Fibroblast of skin of left quadriceps (primary cell): ENCODE measurements around the gene CACNG4.

Experiments
- DNase-seq, 2 experiments: peaks; one replicate each; pipeline ENCODE4 v3.0.0-alpha.2; 2013; ENCODE audit warnings: low read depth in 2 of 2

CACNG4 gene

DNA sequence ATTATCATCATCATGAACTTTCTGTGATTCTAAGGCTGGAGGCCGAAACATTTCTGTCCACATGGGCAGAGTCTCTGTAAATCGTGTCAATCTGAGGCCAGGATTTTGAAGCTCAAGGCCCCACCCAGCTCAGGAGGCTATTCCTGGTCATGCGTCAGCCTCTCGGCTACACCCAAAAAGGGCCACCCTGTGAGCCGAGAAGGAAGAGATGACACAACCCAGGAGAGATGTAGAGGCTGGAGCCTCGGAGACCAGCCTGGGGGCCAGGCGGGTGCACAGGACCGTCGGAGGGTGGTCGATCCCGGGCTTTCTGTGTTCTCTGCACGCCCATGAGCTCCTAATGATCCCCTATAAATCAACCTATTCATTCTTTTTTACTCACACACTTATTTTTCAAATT lies 78.8 kb downstream of the CACNG4 start:
- DNase-seq: no peak

DNA sequence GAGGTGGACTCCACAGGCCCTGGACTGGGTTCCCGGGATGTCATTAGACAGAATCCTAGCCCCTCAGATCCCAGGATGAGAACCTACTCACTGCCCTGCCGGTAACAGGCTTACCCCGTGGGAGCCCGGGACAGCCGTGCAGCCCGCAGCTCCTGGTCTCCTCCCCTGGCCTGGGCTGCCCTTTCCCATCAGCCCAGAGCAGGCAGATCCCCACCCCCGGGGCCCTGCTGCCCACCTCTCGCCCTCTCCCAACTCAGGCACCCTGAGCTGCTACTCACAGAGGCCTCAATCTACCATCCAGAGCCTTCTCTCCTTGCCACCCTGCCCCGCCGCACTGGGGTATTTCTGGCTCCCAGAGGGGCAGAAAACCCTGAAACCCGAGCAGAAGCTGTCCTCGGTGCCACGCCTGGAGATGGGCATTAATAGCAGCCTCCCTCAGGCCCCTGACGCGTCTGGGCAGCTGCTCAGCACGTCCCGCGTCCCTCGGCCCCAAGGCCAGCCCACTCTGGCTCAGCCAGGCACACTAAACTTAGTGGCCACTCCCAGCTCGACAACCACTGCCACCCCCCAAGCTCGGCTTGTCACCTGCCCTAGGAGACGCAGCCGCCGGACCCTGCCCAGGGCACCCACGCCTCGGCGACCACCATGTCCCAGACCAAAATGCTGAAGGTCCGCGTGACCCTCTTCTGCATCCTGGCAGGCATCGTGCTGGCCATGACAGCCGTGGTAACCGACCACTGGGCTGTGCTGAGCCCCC lies 79.7 kb downstream of the CACNG4 start, which contains the start of gene CACNG1:
CACNG1 (plus strand) TSS at position 539 of the 757 bp plus-strand sequence; CDS start at position 646, 107 bp downstream.
- no peak for DNase-seq

DNA sequence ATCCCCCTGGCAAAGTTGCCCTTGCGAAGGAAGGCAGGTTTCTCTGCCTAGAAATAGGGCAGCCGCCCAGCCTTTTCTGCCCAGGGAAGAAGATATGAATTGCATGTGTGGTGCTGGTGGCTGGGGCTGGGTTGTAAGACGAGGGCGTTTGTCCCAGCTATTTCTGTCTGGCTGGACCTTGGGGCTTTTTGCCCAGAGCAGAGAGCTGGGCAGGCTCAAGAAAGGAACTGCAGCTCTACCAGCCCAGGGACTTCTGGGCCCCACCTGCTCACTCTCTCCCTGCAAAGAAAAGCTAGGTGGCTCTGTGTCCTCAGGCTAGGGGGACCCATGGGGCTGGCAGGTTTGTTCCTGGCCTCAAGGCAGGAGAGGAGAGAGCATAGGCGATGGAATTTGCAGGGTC lies 80.4 kb downstream of the CACNG4 start:
- no peak for DNase-seq

DNA sequence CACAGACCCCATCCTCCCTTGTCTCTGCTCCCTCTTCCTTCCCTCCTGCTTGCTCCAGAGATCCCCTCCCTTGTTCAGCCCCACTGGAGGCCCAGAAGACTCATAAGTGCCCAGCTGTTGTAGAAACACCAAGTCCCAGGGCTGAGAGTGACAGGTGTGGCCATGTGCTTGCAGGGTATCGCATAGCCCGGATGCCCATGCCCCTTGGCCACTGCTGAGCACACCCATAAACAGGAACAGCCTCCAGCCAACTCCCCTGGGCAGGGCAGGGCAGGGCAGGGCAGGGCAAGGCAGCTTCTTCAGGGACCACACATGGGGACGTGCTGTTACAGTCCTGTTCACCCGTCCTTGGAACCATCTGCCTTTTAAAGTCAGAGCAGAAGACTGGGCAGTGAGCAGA lies 81.9 kb downstream of the CACNG4 start:
- DNase-seq: no peak

DNA sequence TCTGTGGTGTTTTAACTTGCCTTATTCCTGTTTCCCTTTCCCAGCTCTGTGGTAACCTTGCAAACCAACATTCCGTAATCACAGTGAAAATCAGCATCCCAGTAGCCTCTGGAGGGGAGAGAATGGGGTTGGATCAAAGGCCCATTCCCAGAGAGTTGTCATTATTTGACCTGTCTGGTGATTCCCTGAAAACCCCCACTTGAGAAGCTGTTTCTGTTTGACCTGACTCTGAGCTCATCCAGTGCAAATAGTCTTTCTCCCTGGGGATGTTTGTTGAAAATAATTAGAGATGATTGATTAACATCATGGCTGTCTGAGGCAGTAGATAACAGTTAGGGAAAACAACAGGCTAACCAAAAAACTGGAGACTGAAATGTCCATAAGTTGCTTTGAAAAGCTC lies 82.9 kb downstream of the CACNG4 start:
- no peak for DNase-seq

DNA sequence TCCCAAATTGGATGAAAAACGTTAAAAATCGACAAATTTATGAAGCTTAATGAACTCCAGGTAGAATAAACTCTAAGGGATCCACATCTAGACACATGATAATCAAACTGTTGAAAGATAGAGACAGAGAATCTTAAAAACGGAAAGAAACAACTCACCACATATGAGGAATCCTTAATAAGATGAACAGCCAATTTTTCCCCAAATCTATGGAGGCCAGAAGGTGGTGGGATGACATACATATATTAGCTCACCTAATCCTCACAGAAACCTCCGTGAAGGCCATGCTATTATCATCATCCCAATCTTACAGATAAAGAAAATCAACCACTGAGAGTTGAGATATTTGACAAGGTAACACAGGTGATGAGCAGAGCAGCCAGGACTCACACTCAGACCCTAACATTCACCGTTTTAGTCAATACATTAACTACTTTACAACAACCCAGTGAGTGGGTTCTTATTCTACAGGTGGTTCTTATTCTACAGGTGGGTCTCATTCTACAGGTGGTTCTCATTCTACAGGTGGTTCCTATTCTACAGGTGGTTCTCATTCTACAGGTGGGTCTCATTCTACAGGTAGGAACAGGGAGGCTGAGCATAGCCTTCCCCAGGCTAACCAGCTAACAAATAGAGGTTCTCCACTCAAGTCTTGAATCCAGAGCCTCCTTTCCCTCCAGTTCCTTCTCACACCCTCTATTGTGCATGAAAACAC lies 84.7 kb downstream of the CACNG4 start:
- DNase-seq: no peak

DNA sequence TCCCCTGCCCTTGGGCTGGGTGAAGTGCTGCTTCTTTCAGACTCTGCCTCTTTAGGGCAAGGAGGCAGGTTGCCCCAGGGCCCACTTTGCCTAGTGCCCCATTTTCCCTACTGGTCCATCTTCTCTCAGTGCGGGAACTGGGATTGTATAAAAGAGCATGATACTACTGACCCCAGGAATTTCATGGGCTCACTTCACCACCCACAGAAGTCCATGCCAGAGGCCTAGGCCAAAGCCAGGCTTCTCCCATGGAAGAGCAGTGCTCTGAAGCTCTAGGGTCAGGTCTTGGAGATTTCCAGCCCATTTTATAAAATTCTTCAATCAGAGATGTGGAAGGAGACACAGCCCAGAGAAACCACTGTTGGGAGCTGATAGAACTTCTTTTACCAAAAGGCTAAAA lies 85.6 kb downstream of the CACNG4 start:
- no peak for DNase-seq

DNA sequence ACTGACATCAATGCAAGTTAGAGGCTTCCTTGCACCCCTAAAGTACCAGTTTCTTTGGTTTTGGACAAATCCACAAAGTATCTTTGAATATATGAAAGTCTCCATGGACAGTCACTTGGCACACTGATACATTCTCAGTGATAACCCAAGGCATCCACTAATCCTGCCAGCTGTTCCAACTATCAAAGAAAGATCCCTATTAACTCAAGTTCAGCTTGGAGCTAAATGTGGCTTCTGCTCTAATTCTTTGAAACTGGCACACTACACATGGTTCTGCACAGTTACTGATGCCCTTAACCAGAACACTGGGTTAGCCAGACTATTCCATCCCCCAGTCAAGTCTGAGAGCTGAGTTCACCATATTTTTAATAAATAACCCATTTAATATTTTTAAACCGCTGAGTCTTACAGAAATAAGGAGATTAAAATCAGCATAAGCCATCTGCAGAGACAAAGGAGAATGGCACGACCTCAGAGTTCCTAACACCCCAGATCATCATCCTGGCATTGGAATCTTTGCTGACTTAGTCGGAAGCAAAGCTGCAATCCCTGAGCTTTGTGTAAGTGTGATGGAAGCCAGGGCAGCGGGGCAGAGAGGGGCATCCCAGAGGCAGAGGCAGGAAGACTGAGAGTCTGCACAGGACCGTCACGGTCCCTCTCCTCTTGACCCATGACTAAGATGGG lies 86.1 kb downstream of the CACNG4 start:
- no peak for DNase-seq

DNA sequence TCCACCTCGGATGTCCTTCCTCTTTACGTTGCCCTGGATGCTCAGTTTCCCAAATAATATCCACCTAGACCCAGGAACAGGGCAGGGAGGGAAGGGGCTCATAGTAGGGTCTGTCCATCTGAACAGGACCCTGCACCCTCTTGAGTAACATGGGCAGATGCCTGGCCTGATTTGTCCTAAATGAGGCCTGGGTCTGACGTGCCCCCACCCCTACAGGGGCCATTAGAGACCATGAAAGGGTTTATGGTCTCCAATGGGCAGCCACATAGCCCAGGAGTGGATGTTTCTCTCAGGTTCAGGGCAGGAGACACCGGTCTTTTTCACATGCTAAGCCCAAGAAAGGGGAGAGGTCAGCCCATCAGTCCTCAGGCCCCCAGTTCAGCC lies 86.6 kb downstream of the CACNG4 start:
- DNase-seq: no peak

DNA sequence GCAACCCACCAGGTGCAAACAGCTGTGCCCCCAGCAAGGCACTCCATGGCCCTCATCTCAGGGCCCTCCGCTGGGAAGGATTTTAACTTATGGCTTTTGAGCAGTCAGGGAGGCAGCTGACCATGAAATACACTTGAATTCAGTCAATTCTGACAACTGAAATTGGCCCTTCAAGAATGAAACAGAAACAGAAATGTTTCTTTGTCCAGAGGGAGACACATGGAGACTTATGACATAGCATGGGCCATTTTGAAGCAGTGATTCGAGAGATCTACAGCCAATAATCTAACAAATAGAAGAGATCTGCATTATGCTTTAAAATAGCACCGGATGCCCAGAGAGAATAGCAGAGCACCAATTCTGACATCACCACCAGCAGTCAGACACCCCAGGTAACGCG lies 87.3 kb downstream of the CACNG4 start:
- no peak for DNase-seq

DNA sequence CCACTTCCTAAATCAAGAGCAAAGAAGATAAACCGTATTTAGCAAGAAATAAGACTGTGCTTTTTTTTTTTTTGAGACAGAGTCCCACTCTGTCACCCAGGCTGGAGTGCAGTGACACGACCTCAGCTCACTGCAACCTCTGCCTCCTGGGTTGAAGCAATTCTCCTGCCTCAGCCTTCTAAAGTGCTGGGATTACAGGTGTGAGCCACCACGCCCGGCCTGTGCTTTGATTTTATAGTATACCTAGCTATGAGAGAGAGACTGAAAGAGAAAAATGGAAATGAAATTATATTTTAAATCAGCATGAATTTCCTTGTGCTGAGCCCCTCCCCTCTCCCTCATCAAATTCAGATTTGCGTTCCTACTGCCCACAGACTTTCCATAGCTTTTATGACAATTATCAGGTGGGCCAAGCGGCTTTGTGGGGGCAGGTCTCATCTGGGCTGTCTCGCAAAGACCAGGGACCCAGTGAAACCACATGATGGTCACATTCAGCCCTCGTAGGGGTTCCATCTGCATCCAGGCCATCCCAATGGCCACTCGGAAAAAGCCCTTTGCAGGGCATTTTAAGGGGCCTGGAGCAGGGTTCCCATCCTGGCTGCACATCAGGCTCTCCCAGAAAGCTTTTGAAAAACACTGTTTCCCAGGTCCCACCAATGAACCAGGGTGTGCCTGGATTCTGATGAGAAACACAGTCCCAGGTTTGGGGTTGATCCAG lies 88.4 kb downstream of the CACNG4 start:
- no peak for DNase-seq

DNA sequence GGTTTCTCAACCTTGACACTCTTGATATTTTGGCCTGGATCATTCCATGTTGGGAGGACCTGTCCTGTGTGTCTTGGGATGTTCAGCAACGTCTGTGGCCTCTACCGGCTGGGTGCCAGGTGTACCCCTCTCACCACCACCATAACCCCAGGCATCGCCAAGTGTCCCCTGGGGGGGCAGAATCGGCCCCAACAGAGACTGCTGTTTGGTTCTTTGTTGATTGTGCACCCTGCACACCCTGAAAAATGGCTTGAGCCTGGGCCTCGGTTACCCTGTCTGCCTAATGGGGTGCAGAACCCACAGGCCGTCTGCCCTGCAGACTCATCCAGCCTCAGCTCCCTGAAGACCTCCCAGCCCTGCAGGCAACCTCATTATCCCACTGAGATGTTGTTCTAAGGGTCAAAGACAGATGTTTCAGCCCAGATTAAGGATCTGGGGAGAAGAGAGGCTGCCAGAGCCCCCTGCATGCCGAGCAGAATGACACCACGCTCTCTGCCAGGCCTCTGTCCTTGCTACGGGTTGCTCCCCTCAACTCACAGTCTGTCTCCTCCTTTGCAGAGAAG lies 89.0 kb downstream of the CACNG4 start:
- no peak for DNase-seq

DNA sequence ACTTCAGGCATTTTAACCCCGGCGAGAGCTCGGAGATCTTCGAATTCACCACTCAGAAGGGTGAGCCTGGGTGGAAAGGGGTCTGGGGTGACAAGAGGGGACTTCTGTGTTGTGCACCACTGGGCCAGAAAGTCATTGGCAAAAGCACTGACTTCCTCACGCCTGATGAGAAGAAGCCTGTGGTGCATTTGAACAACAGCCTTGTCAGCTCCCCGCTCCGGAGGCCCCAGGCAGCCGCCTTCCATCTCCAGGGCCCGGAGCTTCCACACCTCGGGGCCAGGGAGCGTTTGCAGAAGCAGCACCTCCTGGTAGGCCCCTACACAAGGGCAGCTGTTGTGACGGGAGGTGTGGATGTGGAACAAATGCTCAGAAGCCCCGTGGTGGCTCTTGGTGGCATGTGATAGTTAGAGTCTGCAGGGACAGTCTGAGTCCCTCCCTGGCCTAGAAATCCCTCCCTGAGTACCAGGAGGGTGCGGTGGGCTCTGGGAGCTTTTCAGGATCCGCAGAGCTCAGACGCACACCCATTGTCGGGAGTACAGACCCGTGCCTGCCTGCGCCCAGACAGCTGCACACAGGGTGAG lies 89.6 kb downstream of the CACNG4 start:
- DNase-seq: no peak

DNA sequence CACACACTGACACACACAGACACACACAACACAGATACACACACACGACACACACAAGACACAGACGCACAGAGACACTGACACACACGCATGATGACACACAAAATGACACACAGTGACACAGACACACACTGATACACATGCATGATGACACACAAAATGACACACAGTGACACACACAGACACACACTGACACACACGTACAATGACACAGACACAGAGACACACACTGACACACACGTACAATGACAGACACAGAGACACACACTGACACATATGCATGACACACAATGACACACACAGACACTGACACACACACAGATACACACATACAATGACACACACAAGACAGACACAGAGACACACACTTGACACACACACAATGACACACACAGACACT lies 90.1 kb downstream of the CACNG4 start:
- DNase-seq: no peak

DNA sequence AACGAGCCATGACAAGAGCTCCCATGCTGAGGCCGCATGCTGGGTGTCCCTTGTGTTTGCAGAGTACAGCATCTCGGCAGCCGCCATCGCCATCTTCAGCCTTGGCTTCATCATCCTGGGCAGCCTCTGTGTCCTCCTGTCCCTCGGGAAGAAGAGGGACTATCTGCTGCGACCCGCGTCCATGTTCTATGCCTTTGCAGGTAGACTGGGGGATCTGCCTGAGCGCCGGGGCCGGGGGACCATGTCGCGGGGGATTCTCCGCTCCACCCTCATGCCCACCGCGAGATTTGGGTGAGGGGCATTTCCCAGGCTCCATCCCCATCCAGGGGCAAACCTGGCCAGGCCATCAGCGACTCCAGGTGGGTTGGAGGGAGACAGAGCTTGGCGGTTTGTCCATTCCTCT lies 90.5 kb downstream of the CACNG4 start:
- no peak for DNase-seq

DNA sequence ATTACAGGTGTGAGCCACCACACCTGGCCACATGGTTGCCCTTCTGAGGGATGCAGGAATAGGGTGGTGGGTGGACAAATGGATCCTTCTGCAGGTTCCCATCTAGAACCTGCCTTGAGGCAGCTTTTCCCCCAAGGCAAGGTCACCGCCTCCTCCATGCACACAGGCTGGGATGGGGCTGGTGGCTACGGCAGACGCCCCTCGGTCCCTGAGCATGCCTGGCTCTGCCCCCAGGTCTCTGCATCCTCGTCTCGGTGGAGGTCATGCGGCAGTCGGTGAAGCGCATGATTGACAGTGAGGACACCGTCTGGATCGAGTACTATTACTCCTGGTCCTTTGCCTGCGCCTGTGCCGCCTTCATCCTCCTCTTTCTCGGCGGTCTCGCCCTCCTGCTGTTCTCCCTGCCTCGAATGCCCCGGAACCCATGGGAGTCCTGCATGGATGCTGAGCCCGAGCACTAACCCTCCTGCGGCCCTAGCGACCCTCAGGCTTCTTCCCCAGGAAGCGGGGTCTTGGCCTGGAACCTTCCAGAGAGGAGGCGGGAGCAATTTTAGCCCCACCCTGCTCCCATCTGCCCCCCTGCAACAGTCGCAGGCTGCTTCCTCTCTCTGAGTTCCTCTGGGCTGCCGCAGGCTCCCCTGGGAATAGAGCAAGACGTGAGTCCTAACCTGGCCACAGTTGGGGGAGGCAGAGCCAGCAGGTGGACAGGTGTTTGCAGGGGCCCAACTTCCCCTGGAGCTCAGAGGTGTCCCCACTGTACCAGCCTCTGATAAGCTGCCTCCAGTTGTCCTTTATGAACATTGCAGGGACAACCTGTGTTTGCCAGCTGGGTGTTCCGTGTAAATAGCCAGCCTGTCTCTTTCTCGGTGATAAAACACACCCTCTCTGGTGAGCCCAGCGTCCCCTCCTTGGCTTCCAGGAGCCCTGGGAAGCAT lies 91.6 kb downstream of the CACNG4 start:
- DNase-seq: no peak

DNA sequence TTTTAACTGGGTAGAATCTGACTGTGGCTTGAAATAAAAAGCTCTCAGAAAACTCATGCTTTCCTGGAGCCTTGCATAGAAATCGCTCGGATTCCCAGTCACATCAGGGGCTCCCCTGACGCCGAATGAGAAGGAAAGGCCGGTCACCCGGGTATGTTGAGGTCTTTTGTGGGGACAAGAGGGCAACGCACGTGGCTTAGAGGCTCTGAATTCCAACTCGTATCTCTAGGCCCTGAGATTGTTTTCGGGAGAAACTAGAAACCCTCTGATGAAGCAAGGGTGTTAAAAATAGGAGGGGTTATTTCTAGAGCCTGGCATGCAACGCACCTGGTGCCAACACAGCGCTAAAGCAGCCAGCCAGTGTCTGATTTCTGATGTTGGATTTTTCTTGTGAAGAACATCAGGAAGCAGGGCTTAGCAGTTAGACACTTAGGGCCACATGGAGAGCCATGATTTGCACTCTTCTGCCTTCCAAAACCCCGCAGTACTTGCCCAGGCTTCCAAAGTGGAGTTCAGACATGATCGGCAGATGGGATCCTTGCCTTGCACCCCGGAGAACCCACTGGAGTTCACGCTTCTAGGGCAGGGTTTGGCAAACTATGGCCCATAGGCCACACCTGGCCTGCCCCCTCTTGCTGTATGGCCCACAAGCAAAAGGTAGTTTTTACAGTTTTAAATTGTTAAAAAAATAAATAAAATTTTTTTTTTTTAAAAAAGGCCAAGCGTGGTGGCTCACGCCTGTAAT lies 92.4 kb downstream of the CACNG4 start:
- DNase-seq: no peak

DNA sequence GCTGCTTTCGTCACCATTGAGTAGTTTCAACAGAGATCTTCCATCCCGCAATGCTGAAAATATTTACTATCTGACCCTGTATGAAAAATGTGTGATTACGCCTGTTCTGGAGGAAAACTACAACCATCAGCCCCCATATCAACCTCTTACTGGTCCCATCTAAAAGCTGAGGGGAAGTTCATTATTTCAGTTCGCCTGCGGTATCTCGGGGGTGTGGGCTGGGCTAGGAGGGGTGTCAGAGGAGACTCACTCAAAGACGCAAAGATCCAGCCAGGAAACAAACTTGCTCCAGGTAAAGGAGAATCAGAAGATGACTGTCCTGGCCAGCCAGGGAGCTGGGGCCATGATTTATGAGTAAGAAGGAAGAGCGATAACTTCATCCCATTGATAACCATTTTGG lies 93.5 kb downstream of the CACNG4 start:
- DNase-seq: no peak

DNA sequence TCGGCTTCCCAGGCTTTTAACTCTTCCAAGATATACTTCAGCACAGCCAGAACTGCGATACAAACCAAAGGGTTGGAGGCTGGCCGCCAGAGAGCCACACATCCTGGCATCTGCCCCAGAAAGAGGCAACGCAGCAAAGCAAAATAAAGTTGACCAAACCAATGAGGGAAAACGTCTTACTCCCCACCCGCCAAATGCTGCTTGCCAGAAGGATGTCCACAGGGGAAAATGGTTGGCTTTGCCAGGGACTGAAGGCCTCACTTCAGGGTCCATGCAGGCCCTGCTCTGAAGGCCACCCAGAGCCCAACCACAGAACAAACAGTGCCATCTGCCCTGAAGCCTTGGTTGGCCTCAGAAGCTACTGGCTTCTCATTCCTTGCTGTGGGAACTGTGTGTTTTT lies 94.9 kb downstream of the CACNG4 start:
- DNase-seq: no peak

DNA sequence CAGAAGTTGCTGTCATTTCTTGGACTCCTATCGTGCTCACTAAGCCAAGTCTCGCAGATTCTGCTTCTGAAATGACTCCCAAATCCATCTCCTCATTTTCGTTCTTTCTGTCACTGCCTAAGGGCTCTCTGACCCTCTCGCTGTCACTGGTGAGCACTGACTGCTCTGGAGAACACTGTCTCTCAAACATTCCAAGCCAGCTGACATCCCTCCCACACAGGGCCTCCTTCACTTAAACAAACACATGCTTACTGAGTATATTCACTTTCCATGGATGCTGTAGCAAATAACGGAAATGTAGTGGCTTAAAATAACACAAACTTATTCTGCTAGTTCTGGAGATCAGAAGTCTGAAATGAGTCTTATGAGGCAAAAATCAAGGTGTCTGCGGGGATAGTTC lies 98.6 kb downstream of the CACNG4 start:
- no peak for DNase-seq
